8988T (cell line): Measurements from ENCODE around the gene MTR.

Experiments used
- DNase-seq: peaks from one replicate; pipeline ENCODE4 v3.0.0; 2011

MTR gene

DNA sequence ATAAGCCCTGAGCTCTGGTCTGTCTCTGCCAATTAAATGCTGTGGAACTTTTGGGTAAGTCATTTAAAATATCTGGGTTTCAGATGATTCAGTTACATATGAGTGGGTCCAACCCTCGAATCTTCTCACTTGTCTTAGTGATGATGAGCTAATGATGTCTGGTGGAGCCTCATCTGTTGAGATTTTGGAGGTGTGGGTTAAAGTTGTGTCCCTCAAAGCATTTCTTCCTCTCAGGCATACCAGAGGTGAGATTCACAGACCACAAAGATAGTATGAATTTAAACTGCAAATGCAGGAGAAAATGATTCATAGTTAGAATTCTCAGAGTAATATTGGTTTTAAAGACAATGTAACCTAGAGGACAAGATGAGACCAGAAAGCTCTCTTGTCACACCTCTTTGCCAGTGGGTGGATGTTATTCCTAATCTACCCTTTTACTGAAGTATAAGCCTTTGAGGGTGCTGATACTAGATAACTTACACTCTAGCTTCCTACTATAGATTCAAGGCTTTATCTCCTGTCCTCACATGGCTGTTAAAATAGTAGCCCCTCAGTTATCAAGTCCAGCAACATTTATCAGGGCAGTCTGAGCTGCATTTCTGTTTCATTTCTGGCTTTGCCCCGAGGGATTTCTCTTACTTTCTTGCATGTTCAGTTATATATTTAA is 118.4 kb downstream of the MTR start:
- DNase-seq, result no peak

- no peak for DNase-seq
These were observed 119.3 kb downstream of the MTR start for GRCh38 chr1:236914375-236914774.

GRCh38 chr1:236916131-236916800 is 121.2 kb downstream of the MTR start:
- no peak for DNase-seq

DNA sequence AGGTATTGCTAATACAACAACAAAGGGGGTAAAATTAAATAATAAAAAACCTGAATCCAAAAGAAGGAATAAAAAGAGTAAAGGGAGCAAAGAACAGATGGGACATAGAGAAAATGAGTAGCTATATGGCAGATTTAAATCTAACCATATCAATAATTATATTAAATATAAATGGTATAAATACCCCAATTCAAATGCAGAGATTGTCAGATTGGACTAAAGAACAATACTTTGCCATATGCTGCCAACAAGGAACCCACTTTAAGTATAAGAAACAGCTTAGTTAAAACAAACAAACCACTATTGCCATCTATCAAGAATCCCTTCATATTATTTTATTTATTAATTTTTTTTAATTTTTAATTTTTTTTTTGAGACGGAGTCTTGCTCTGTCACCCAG is 122.4 kb downstream of the MTR start:
- DNase-seq, result no peak

DNA sequence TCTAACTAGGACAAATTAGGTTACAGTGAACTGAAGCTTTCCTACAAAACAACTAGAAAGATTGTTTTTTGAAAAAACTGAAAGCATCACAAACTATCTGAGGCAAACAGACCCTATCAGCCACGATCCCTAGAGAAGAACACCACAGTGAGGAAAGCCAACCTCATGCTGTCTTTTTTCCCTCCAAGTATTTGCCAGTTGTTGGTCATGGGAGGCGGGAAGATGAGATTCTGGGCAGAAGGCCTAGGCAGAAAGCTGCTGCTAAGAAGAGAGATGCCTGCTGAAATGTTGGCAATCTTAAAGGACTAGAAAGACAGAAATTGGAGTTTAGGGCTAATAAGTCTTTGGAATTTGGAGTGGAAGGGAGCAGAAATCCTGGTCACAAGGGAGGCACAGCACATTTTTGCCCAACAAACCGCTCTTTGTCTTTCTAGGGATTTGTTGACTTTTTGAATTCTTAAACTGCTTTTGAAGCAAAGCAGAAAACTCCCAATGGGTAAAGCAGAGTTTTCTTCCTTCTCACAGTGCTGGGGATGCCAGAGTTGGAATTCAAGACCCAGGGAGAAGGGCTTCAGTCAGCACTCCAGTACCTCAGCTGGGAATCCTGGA is 125.3 kb downstream of the MTR start:
- no peak for DNase-seq

- no peak for DNase-seq
These were observed 126.5 kb downstream of the MTR start for GRCh38 chr1:236921610-236922009.

GRCh38 chr1:236922190-236922589 is 127.1 kb downstream of the MTR start:
- DNase-seq, result no peak

GRCh38 chr1:236925386-236925785 is 130.3 kb downstream of the MTR start:
- no peak for DNase-seq

DNA sequence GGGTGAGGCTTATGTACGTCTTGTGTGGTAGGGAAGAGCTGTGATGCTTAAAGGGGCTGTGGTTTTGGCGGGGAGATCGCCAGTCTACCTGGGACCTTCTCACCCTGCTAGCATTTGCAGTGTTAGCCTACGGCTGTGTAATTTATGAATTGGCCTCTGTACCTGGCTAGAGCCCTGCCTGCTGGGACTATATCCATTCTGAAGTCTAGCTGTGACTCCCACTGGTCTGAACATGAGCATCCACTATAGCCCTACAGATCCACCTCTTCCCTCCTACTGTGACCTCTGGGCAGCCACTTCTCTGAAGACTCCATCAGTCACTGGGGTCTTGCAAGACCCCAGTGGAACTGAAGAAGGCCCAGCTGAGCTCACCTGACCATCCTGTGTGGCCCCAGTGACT is 135.4 kb downstream of the MTR start:
- DNase-seq, result no peak

GRCh38 chr1:236938760-236939159 is 143.7 kb downstream of the MTR start:
- no peak for DNase-seq

GRCh38 chr1:236942431-236942830 is 147.3 kb downstream of the MTR start:
- no peak for DNase-seq

GRCh38 chr1:236944556-236944955 is 149.5 kb downstream of the MTR start:
- DNase-seq, result no peak

DNA sequence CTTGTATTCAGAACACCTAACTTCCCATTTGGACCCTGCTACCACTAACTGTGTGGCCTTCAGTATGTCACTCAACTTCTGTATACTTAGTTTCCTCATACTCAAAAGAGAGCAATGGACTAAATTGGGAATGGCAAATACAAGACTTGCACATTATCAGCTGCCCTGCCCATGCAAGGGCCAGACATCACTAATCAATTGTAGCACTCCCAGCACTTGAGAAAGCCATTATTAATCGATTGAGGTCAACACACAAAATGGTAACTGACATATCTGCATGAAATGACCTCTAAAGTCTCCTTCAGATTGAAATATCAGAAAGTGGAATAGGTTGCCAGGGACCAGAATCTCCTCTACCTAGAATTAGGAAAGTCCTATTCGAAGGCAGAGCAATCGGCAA is 149.9 kb downstream of the MTR start:
- no peak for DNase-seq

- no peak for DNase-seq
These were observed 152.7 kb downstream of the MTR start for GRCh38 chr1:236947794-236948193.

- DNase-seq, result no peak
These were observed 153.3 kb downstream of the MTR start for GRCh38 chr1:236948381-236948780.

GRCh38 chr1:236948996-236949395 is 153.9 kb downstream of the MTR start:
- no peak for DNase-seq

DNA sequence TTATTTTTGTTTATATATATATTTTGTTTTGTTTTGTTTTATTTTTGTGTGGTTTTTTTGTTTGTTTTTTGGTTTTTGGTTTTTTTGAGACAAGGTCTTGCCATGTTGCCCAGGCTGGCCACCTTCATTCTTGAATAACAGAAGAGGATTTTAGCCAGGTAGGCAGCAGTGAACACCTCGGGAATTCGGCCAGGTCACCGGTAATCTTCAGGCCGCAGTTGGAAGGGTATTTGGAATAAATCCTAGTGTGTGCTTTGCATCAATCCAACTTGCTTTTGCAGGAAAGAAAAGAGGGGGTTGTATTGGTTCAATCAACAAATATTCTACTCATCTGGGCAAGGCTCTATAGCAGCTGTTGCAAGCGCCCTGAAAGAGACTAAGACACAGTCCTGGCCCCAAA is 155.3 kb downstream of the MTR start:
- no peak for DNase-seq

GRCh38 chr1:236951672-236952071 is 156.6 kb downstream of the MTR start:
- DNase-seq, result no peak

DNA sequence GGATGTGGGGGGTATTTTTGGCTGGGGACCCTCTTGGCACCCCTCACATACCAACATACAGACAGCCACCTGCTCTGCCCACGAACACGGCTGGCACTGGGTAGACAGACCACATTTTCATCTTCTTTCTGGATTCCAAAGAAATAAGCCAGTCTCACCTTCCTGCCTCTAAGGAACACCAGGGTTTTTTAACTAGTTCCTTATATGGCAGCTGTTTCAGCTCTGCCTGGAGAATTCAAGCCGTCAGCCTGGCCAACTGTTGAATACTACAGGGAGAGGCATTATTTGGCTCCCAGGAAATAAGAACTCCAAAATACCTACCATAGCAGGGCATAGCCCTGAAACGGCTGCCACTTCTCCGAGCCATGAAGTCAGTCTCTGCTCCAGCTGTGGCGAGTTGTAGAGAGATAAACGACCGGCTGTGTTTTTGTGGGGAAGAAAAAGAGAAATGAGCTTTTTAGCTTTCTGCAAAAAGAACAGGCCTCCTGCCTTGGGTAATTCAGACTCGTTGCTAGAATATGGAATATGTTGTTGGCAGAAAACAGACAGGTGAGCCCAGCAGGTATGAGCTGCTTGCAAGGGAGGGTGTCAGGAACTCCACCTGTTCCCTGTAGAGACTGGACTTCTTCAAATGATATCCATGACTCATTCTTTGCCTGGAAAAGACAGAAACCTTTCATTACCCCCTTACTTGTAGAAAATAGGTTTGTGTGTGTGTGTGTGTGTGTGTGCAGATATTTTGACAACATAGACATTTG is 157.3 kb downstream of the MTR start:
- no peak for DNase-seq

GRCh38 chr1:236953151-236953700 is 158.1 kb downstream of the MTR start:
- no peak for DNase-seq
